GM18951 (cell line): ENCODE results near the gene NDUFB10.
"Not testable (repeated sequence)": the region's sequence is repeated elsewhere in the genome, so short reads cannot be mapped to it uniquely, and the experiment has no call there.

Source experiments
- POLR2A ChIP-seq: IDR thresholded peaks from 4 replicates; pipeline ENCODE4 v1.6.1; 2011; ENCODE audit warnings: mild to moderate bottlenecking; ENCODE audit not compliant: insufficient read length, insufficient read depth; ENCODE audit errors: extremely low read depth
- in situ Hi-C: fragments of 300-500 bp; cut with MboI; formaldehyde crosslinking; loops from one replicate; pipeline ENCODE4 v1.12.0; 2022; ENCODE audit warnings: low sequenced_read_pairs, mixed read lengths, inconsistent platforms; ENCODE audit not compliant: unreplicated experiment

NDUFB10 gene

GRCh38 chr16:1918351-1919326 lies 40.7 kb upstream of the NDUFB10 start, which contains the start of gene HS3ST6:
HS3ST6 (minus strand) TSS chr16:1918415; CDS start chr16:1918323, 92 bp downstream.
- TF ChIP-seq POLR2A, result no peak
- in situ Hi-C loops, result no loop called here

GRCh38 chr16:1919327-1919998 lies 39.9 kb upstream of the NDUFB10 start:
- TF ChIP-seq POLR2A, result no peak
- in situ Hi-C loops, result no loop called here

GRCh38 chr16:1920122-1920521 lies 39.2 kb upstream of the NDUFB10 start:
- in situ Hi-C loops, result not testable (repeated sequence)

- no peak for TF ChIP-seq POLR2A
- in situ Hi-C loops, result no loop called here
Observed at GRCh38 chr16:1920727-1921171, 38.6 kb upstream of the NDUFB10 start.

- TF ChIP-seq POLR2A, result no peak
- in situ Hi-C loops, result no loop called here
Observed at GRCh38 chr16:1922357-1922756, 37.0 kb upstream of the NDUFB10 start.

GRCh38 chr16:1923299-1924034 lies 35.9 kb upstream of the NDUFB10 start:
- in situ Hi-C loops, result no loop called here
- TF ChIP-seq POLR2A, result no peak

- in situ Hi-C loops, result no loop called here
- TF ChIP-seq POLR2A, result no peak
Observed at GRCh38 chr16:1924095-1924494, 35.2 kb upstream of the NDUFB10 start.

GRCh38 chr16:1926271-1926670 lies 33.1 kb upstream of the NDUFB10 start:
- in situ Hi-C loops, result no loop called here
- TF ChIP-seq POLR2A, result no peak

- in situ Hi-C loops, result no loop called here
- TF ChIP-seq POLR2A, result no peak
Observed at GRCh38 chr16:1929105-1929504, 30.2 kb upstream of the NDUFB10 start.

- in situ Hi-C loops, result no loop called here
Observed at GRCh38 chr16:1929578-1930337, 29.6 kb upstream of the NDUFB10 start.

GRCh38 chr16:1930338-1930720 lies 29.0 kb upstream of the NDUFB10 start:
- in situ Hi-C loops, result no loop called here
- no peak for TF ChIP-seq POLR2A

More at GRCh38 chr16:1929578-1930337, 29.6 kb upstream of the NDUFB10 start:
- peak; percentile 20 for TF ChIP-seq POLR2A

- no peak for TF ChIP-seq POLR2A
- in situ Hi-C loops, result no loop called here
Observed at GRCh38 chr16:1932050-1933028, 27.0 kb upstream of the NDUFB10 start.
